Hippocampal formation (tissue), 2 donors: ENCODE results near the gene OR5A2.
"Not testable (repeated sequence)": the region's sequence is repeated elsewhere in the genome, so short reads cannot be mapped to it uniquely, and the experiment has no call there.

Experiments used
- DNase-seq, 2 donors: peaks; one replicate each; lab custom pipeline; 2025; lab: John Stamatoyannopoulos, UW

OR5A2 gene, protein sequence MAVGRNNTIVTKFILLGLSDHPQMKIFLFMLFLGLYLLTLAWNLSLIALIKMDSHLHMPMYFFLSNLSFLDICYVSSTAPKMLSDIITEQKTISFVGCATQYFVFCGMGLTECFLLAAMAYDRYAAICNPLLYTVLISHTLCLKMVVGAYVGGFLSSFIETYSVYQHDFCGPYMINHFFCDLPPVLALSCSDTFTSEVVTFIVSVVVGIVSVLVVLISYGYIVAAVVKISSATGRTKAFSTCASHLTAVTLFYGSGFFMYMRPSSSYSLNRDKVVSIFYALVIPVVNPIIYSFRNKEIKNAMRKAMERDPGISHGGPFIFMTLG

GRCh38 chr11:59426361-59427067 is at the start of gene OR5A2:
OR5A2 (minus strand) TSS chr11:59426413; CDS start chr11:59422953, 3,460 bp downstream.
- no peak for DNase-seq

DNA sequence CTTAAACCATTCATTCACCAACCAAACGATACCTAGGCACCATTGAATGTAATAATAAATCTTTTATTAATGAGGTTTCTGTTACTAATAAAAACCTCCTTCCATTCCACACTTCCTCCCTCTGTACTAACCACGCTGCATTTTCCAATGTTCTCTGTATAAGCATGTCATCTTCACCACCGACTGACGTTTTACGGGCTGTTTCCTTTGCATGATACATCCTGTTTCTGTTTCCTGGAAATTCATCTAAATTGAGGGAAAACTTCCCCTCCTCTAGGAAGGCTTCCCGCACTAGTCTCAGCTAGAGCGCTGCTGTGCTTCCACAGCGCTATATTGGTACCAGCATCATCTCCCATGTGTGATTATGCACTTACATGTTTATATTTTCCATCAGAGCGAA is 49.0 kb upstream of the OR5A2 start:
- no peak for DNase-seq

DNA sequence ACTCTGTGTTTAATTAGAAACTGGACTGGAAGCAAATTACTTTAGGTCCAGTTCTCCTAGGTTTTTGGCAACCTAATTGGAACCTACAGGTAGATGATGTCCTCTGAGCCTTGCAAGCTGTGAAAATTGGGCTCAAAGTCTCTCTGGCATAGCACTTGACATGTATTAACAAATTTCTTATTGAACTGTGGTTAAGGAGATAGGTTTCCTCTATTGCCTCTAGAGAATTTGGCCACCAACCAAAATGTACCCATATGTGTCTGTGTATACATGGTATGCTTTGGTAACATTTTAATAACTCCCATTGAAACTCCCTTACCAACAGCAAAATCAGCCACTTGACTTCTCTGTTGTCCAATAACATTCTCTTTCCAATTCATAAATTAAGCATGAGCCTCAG is 46.8 kb upstream of the OR5A2 start, which contains the start of gene OR4D10:
OR4D10 (plus strand) TSS at position 301 of the 400 bp plus-strand sequence. CDS start 4,115 bp downstream, outside the sequence.
- DNase-seq, result no peak

DNA sequence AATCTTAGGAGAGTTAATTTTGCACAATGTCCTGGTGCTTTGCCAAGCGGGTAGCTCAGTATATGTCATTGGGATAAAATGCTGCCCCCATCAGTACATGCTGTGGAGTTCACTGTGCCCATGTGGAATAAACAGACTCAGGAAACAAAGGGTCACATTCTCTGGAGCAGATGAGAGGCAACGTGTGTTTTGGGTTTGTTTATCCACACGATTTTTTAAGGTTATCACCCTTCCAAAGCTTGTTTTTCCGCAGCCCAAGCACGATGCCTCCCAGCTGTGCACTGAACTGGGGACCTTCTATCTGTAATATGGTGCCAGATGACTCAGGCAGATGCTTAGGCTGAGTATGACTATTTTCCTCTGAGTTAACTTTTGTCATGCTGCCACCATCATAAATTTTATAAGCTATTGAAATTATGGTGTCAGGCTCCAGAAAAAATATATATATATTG is 37.0 kb upstream of the OR5A2 start:
- DNase-seq, result no peak

- DNase-seq, result no peak
These were observed 33.7 kb upstream of the OR5A2 start for GRCh38 chr11:59459916-59460315.

GRCh38 chr11:59456661-59457060 is 30.4 kb upstream of the OR5A2 start, which contains the start of gene OR4D6:
OR4D6 (plus strand) TSS chr11:59456961; CDS start chr11:59456961, 0 bp downstream.
- no peak for DNase-seq

- no peak for DNase-seq
These were observed 22.3 kb upstream of the OR5A2 start for GRCh38 chr11:59448484-59448883.

DNA sequence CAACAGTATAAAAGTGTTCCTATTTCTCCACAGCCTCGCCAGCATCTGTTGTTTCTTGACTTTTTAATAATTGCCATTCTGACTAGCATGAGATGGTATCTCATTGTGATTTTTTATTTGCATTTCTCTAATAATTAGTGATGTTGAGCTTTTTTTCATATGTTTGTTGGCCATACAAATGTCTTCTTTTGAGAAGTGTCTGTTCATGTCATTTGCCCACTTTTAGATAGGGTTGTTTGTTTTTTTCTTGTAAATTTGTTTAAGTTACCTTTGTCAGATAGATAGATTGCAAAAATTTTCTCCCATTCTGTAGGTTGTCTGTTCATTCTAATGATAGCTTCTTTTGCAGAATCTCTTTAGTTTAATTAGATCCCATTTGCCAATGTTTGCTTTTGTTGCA is 19.4 kb upstream of the OR5A2 start:
- not testable (repeated sequence) for DNase-seq

- no peak for DNase-seq
These were observed 11.6 kb upstream of the OR5A2 start for GRCh38 chr11:59437770-59438169.

DNA sequence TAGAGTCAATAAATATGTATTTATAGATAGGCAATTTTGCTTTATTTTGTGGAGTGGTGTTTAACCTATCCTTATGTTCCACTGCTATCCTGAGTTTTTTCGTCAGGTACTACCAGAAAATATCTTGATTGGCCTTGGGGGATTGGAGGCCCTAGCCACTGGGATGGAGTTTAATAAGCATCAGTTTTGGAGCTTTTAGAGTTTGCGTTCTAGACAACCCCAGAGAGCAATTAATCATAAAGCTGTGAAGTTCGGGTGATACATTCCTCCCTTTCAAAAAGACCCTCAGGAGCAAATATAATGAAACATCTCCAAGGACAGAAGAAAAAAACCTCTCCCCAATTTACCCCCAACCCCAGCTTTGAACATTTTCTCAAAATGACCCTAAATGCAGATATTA is 10.0 kb upstream of the OR5A2 start, which contains the start of gene OR5A1:
OR5A1 (plus strand) TSS at position 301 of the 400 bp plus-strand sequence. CDS start 6,700 bp downstream, outside the sequence.
- DNase-seq, result no peak

- no peak for DNase-seq
These were observed 3.8 kb upstream of the OR5A2 start for GRCh38 chr11:59429924-59430516.

GRCh38 chr11:59427068-59427382 is 812 bp upstream of the OR5A2 start:
- no peak for DNase-seq

DNA sequence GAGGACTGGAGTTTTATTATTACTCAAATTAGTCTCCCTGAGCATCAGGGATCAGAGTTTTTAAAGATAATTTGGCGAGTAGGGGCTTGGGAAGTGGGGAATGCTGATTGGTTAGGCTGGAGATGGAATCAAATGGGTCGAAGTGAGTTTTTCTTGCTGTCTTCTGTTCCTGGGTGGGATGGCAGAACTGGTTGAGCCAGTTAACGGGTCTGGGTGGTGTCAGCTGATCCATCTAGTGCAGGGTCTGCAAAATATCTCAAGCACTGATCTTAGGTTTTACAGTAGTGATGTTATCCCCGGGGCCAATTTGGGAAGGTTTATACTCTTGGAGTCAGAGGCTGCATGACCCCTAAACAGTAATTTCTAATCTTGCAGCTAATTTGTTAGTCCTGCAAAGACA is 1.1 kb downstream of the OR5A2 start:
- DNase-seq, result no peak

GRCh38 chr11:59423835-59424234 is 2.4 kb downstream of the OR5A2 start:
- DNase-seq, result no peak

DNA sequence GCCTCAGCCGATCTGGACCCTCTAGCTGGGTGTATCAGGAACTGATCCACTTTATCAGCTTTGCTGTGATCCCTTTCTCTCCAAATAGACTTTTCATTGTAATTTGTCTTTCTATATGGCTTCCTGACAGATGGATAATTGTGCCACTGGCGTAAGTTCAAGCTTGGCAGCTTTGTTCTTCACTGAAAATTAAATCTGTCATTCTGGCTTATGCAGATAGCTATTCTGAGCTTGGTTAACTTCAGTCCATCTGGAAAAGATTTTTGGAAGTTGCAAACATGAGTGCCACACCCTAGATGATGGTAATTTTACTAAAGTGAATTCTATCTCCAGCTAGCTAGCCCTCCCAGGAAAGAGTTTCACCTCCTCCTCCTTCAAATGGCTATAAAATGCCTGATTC is 8.1 kb downstream of the OR5A2 start:
- peak in 1 of 2 donors; percentile 33 for DNase-seq

- DNase-seq, result no peak
These were observed 9.2 kb downstream of the OR5A2 start for GRCh38 chr11:59417023-59417422.

- DNase-seq, result no peak
These were observed 9.6 kb downstream of the OR5A2 start for GRCh38 chr11:59416613-59417012.

DNA sequence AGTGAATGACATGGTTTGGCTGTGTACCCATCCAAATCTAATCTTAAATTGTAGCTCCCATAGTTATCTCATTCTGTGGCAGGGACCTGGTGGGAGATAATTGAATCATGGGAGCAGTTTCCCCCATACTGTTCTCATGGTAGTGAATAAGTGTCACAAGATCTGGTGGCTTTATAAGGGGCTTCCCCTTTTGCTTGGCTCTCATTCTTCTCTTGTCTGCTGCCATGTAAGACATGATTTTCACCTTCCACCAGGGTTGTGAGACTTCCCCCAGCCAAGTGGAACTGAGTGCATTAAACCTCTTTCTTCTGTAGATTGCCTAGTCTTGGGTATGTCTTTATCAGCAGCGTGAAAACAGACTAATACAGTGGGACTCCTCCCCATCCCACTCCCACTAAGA is 11.1 kb downstream of the OR5A2 start:
- DNase-seq, result no peak

DNA sequence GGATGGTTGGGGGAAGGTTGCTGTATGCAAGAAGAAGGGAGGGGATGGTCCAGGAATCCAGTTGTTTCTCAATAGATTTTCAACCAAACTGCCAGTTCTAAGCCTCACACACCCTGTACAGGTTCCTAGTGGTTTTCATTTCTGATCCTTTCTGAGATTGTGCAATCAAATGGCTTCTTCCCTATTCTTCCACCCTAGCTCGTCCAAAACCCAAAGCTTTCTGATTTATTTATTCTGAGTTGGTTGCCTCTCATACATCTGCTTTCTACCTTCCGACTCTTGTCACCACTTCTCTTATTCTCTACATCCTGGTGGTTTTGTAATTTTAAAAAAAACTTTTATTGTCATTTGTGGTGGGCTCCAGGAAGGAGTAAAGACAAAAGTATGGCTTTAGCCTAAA is 12.6 kb downstream of the OR5A2 start:
- no peak for DNase-seq

- no peak for DNase-seq
These were observed 22.7 kb downstream of the OR5A2 start for GRCh38 chr11:59403546-59403945.

- DNase-seq, result no peak
These were observed 25.0 kb downstream of the OR5A2 start for GRCh38 chr11:59401262-59401552.

DNA sequence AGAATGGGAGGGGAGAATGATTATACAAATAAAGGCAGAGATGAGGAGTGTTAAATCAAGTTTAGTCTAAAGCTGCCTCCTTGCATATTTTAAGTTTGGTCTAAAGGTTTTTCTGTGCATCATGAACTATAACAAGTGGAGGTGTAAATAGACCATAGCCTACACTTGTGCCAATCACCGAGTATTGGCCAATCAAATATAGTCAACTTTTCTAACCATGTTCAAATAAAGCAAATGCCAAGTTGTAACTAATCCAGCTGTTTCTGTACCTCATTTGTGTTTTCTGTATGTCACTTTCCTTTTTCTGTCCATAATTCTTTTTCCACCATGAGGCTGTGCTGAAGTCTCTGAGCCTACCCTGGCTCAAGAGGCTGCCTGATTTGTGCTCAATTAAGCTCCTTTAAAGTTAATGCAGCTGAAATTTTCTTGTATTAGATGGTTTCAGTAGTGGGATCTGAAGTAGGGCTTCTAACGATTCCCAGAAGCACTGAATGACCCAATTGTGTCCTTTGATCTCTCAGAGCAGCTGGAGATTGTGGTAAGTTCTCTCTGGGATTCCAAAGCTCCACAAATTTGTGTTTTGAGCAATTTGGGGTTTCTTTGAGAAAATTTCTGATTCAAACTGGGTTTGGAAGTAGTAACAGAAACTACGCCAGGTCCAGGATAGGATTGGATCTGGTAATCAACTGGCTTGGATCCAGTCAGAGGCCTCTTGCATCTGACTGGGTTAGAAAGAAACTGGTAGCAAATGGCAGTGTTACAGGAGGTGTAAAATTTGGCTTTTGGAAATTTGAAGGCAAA is 25.6 kb downstream of the OR5A2 start:
- no peak for DNase-seq
